NCI-H2107 treated with DMSO at 0.1 percent for 48 hours (cell line): Measurements from ENCODE around the gene UBE2E1.

ENCODE experiments used
- DNase-seq: peaks from one replicate; lab custom pipeline; 2025; ENCODE audit not compliant: unreplicated experiment; lab: John Stamatoyannopoulos, UW

The UBE2E1 gene

DNA sequence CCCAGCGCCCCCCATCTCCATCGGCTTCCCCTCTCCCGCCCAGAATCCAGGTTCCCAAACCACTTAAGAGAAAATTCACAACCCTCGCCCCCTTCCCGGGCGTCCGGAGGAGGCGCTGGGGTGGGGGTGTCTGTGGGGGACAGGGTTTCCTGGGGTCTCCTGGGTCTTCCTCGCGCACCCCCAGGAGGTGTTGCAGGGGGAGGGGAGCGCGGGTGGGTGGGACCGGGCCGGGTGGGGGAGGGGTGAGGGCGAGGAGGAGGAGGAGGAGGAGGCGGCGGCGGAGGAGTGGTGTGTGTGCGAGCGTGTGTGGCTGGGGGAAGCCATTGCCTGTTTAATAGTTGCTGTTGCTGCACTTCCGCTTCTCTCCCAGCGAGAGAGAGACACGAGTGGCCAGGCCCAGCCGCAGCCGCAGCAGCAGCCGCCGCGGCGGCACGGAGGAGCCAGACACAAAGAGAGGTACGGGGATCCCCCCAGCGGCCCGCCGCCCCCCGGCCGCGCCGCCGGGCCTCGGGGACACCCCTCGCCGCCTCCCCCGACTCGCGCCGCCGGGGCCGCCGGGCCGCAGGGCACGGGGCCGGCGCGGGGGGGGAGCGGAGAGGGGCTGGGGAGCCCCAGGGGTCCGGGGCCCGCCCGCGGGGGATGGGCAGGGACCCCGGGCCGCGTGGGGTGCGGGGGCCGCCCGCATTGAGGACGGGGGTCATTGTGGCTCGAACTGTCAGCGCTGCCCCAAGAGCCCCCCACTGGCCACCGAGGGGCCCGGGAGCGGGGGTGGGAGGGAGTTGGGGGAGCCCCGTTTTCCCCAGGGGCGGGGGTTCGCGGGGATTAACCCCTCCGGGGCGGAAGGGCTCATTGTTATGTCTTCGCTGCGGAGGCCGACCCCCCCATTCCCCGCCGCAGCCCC, at the start of gene UBE2E1:
TSS of gene UBE2E1 (plus strand) at position 323 of the 901 bp plus-strand sequence. CDS start 1,315 bp downstream, outside the sequence.
- DNase-seq: peak; percentile 5

DNA sequence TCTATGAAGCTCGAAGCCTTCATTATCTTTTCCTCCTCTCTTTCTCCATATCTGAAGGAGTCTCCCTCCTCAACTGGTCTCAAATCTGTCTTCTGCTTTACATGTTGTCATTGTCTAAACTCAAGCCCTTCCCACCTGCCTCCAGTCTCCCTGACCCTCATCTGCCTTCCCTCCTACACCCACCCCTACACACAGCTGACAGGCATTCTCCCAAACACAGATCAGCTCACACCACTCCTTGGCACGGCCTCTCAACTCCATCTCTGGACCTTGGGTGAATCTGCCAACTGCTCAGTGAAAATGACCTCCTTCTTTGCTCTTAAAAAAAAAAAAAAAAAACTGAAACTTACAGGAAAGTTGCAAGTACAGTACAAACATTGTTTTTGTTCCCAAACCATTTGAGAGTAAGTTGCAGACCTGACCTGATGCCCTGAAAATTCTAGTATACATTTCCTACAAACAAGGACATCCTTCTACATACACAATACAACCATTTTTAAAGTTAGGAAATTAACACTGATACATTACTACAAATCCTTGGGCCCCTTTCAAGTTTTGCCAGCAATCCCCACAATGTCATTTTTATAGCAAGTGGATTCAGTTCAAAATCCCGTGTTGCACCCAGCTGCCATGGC, 49.4 kb upstream of the UBE2E1 start:
- DNase-seq: no peak

- no peak for DNase-seq
Observed at GRCh38 chr3:23758253-23758838, 47.4 kb upstream of the UBE2E1 start.

DNA sequence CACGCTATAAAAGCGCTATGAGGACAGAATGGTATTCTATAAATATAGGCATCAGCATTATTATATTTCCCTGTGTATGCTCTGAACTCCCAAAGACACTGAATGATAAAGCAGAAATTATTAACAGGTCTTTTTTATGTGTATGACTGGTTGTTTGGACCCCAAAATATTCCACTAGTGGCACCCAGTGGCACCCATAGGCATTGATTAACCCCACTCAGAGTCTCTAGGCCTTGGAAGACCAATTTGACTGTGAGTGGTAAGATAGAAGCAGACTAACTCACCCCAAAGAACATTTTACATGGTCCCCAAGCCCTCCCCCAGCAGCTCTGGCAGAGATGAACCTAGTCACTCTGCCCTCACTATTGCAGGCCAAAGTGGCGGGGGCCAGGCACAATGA, 45.4 kb upstream of the UBE2E1 start:
- DNase-seq: no peak

DNA sequence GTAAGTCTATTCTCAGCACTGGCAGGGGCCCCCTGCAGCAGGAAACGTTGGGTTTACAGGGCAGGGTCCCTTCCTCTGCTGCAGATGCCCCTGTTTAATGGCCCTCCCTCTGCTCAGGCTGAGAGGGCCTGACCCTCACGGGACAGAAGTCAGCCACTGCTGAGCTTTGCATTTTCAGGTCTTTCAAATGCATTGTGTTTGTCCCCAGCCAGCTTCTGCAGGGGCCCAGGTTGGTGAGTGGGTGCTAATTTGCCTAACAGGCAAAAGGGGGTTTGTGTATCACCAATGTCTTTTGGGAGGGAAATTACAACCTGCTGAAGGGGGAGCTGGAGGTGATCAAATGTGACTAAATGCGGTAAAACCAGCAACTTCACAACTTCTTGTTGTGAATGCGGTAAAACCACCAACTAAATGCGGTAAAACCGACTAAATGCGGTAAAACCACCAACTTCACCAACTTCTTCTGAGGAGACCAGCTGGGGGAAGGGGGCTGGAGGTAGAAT, 44.8 kb upstream of the UBE2E1 start:
- no peak for DNase-seq

DNA sequence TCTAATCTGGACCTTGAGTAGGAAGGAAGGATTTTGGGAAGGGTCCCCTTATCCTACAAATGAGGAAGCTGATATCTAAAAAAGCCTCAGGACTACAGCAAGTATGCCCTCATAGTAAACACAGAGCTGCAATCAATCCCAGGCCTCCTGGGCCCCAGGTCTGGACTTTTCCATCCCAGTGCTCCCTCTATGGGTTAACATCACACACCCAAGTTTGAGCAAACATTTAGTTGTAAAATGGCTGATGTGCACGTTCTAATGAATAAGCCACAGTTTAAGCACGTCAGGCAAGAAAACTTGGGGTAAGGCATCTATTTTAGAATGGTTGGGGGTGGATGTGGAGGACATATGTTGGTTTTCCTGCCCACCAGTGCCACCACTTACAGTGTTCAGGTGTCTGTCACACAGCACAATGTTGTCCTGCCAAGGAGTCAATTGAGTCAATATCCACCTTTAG, 44.3 kb upstream of the UBE2E1 start:
- DNase-seq: no peak

DNA sequence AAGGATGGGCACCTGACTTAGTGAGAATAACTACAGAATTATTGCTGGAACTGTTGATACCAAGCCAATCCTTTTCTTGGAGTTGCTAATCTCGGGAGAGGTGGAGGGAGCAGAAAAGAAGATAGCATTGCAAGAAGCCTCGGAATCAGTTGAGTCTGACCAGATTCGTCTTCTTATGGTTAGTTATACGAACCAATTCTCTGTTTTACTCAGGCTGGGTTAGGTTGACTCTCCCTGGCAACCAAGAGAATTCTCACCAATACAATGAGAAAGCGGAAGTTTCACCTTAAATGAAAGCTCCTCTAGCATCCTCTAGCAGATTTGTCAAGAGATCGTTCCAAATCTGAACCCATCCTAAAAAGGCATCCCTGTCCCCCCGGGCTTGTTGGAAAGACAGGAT, 43.5 kb upstream of the UBE2E1 start:
- DNase-seq: no peak

- no peak for DNase-seq
Observed at GRCh38 chr3:23762759-23763477, 42.8 kb upstream of the UBE2E1 start.

- DNase-seq: no peak
Observed at GRCh38 chr3:23764407-23764806, 41.3 kb upstream of the UBE2E1 start.

DNA sequence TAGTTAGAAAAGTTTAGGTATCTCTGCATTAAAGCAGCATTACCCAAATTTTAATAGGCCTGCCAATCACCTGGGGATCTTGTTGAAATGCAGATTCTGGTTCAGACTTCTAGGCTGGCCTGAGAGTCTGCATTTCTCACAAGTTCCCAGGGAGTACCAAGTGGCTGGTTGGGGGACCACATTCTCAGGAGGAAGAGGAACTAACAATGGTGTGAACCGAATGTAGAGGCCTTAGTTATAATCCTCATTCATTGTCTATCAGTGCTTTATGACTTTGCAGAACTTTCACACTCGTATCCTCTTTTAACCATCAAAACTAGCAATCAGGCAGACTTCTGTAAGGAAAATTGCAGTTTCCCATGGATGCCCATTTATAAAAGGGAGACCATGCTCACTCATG, 38.2 kb upstream of the UBE2E1 start:
- DNase-seq: no peak

- no peak for DNase-seq
Observed at GRCh38 chr3:23775254-23775909, 30.4 kb upstream of the UBE2E1 start.

- DNase-seq: no peak
Observed at GRCh38 chr3:23776352-23776891, 29.3 kb upstream of the UBE2E1 start.

GRCh38 chr3:23778446-23778845, 27.3 kb upstream of the UBE2E1 start:
- no peak for DNase-seq

GRCh38 chr3:23779841-23780240, 25.9 kb upstream of the UBE2E1 start:
- DNase-seq: no peak

DNA sequence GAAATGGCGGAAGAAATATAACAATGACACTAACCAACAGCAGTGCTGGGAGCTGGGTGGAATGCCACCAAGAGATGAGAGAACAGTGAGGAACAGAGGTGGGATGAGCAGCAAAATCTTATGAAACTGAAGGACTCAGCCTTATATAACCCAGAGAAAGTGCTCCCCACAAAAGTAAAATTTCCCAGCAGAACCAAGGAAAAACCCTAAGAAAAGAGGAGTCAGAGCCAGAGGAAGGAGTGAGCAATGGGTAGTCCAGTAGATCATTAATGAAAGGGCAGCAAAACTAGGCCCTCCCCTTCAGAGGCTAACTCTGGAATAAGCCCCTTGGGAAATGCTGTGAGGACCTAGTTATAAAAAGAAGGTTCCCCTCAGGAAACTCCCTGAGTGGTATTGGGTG, 24.7 kb upstream of the UBE2E1 start:
- no peak for DNase-seq

DNA sequence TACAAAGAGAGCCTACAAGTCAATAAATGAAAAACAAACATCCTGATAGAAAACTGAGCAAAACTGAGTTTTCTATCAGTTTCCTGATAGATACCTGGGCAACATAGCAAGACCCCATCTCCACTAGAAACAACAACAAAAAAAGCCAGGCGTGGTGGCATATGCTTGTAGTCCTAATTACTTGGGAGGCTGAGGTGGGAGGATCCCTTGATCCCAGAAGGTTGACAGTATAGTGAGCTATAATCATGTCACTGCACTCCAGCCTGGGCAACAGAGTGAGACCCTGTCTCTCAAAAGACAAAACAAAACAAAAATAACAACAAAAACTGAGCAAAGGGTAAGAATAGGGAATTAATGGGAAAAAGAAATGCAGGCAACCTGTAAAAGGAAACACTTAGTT, 23.9 kb upstream of the UBE2E1 start:
- no peak for DNase-seq

DNA sequence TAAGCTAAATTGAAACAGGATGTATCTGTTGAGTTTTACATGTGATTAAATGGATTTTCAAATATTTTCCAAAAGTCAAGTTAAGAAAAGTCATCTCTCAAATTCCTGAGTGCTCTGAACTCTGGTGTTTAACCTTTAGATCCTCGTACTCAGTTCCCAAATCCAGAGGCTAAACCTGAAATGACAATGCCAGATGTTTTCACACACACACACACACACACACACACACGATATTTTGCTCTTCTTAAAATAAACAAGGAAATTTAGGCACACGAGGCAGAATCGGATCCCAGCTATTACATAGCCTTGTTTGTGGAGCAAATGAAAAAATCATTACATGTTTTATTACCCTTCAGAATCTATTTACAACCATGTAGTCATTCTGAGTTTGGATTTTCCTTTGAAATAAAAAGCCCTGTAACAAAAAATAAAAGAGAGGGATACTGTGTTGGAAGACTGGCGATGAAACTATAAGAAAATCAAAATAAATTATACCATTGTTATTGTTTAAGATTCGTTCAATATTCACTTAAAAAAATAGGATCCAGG, 20.6 kb upstream of the UBE2E1 start:
- no peak for DNase-seq

DNA sequence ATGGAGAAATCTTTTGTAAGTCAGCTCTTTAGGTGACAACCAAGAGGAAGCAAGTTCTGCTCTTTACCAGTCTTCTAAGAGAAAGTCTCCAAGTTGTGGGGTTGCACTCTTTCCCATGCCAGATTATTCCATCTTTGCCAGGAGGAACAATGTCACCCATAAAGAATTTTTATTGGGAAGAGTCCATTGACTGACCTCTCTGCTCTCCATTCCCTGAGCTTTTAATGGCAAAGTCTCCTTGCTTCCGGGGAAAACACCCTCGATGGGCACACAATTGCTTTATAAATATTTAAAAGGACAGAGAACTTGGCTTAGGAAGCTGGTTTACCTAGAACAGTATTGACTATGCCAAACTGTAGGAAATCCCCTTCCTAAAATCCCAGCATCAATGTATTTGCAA, 19.9 kb upstream of the UBE2E1 start:
- DNase-seq: no peak

- no peak for DNase-seq
Observed at GRCh38 chr3:23791678-23792077, 14.1 kb upstream of the UBE2E1 start.

DNA sequence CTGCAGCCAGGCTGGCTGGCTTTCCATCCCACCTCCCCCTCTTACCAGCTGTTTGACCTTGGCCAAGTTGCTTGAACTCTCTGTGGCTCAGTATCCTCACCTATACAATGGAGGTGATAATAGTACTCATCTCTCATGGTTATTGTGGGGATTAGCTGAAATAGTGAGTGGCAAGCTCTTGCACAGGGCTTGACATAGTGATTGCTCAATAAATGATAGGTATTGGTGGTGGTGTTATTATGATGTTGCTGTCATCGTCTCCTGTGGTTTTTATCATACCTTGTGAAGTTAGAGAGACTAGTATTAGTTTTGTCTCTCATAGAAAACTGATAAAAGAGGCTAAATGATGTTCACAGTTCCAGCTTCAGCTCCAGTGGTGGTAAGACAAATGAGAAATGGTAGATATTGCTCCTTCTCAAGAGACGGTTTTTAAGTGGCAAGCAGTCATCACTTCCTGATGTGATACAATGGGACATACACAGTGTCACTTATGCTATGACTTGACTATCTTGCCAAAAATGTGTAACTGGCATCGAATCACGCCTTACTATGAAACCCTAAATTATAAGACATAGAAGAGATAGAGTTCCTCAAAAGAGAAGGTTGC, 12.1 kb upstream of the UBE2E1 start:
- DNase-seq: no peak
